AG04450 (cell line): ENCODE data around the gene NFYB. TPM values are rescaled to one million over a fixed set of nuclear protein-coding genes. Genes with fewer than 3 reads are reported as not detected.
"Not testable (repeated sequence)": the region's sequence is repeated elsewhere in the genome, so short reads cannot be mapped to it uniquely, and the experiment has no call there.

Source experiments
- CTCF ChIA-PET: fragments of 300-600, 350-600 bp; formaldehyde crosslinking; extraction: SDS; loops from one replicate; lab custom pipeline; 2022; ENCODE audit warnings: antibody characterized with exemption, inconsistent platforms; lab: Charles Lee
- POLR2A ChIA-PET: fragments of 350-600 bp; formaldehyde crosslinking; extraction: SDS; loops from one replicate; lab custom pipeline; 2021; ENCODE audit warnings: antibody characterized with exemption, inconsistent platforms; lab: Yijun Ruan, JAX
- DNase-seq: peaks from one replicate; pipeline ENCODE4 v3.0.0-alpha.2; 2011; ENCODE audit warnings: low read depth, low spot score
- H3K27ac ChIP-seq: one replicate; pipeline ENCODE4 v1.5.1; 2012; ENCODE audit warnings: low read depth, low read length, control low read depth
- H3K27me3 ChIP-seq: one replicate; pipeline ENCODE4 v1.6.0; 2012; ENCODE audit warnings: low read length; ENCODE audit not compliant: control insufficient read depth, insufficient read depth
- H3K4me3 ChIP-seq: 2 replicates; pipeline ENCODE4 v1.5.1; 2011; ENCODE audit warnings: mild to moderate bottlenecking, low read depth, low read length, control low read depth
- H3K9me3 ChIP-seq: 2 replicates; pipeline ENCODE4 v1.5.1; 2012; ENCODE audit warnings: low read length; ENCODE audit not compliant: control insufficient read depth, insufficient read depth
- CTCF ChIP-seq: IDR thresholded peaks from 2 replicates; pipeline ENCODE4 v1.5.1; 2011; ENCODE audit warnings: low read depth, low read length, control low read depth, inconsistent platforms
- polyA plus RNA-seq: library from polyadenylated mRNA; depleted of rRNA; stranded (reverse); fragments of >200 nt; gene quantifications from 2 replicates; pipeline ENCODE4 v1.2.3, GENCODE V29; 2011

The NFYB gene
- polyA plus RNA-seq, 1 experiment = 57.9 TPM

GRCh38 chr12:104167519-104168458, 29.8 kb upstream of the NFYB start:
- POLR2A ChIA-PET = no interaction called here
- CTCF ChIA-PET = interaction anchor here (0.7 to 1.6 kb wide), 2 partner anchors 10 to 30 kb away, joined by 4 to 17 read pairs; no protein-coding TSS in a partner anchor

DNA sequence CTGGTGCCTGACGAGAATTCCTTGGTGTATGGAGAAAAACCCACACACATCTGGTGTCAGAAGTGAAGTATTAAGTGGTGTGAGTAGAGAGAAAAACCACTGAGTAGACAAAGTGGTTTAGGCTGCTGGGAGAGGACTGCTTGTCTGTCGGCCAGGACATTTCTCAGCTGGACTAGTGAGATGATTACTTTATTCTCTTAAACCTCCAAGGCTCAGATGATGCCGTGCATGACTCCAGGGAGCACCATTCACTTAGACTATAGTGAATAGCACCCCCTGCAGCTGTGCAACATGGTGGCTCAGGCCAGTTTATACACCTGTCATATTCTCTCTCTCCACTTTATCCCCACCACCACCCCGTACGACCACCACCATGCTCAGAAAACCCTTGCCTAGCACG, 28.5 kb upstream of the NFYB start:
- Histone ChIP-seq H3K27me3 (no peaks in the 10 kb centered on the region), H3K4me3 (no peak overlapping the region), H3K9me3 (no peaks in the 10 kb centered on the region), H3K27ac (no peak overlapping the region)
- CTCF ChIA-PET = interaction anchor here (0.9 to 1.6 kb wide), 2 partner anchors 11 to 40 kb away, joined by 3 to 17 read pairs; no protein-coding TSS in a partner anchor
- TF ChIP-seq CTCF = peak; percentile 38
- DNase-seq = peak; percentile 49
- POLR2A ChIA-PET = interaction anchor here (0.6 kb wide), 1 partner anchor 15 kb away, joined by 6 read pairs; no protein-coding TSS in a partner anchor

More at GRCh38 chr12:104167519-104168458, 29.8 kb upstream of the NFYB start:
- no peak overlapping the region for H3K4me3 ChIP-seq
- H3K27me3 ChIP-seq = no peaks in the 10 kb centered on the region
- peaks cover 4% of the 10 kb centered on the region; the same call in 1 of the 2 replicates for H3K9me3 ChIP-seq
- no peak for TF ChIP-seq CTCF
- no peak overlapping the region for H3K27ac ChIP-seq
- DNase-seq = no peak

DNA sequence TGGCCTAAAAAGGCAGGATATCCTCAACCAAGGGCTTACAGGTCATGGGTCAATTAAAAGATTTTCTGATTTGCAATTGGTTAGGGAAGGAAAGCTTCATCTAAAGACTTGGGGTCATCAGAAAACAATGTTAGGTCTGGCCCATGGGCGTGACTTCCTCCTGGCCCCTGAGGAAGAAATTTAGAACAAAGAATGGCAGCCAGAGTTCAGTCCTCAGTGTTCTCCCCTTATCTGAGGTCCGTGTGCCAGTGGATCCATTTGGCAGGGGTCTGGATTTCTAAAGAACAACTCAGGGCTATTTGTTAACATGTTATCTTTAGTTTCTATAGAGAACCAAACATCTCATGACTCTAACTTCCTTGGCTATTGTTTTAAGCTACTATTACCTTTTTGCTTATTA, 27.8 kb upstream of the NFYB start:
- ChIA-PET POLR2A (no interaction called here), CTCF (interaction anchor here (0.9 to 1.6 kb wide), 2 partner anchors 12 to 39 kb away, joined by 3 to 17 read pairs; no protein-coding TSS in a partner anchor)
- no peak overlapping the region for H3K27ac ChIP-seq
- H3K27me3 ChIP-seq = no peaks in the 10 kb centered on the region
- no peak for TF ChIP-seq CTCF
- no peak overlapping the region for H3K4me3 ChIP-seq
- H3K9me3 ChIP-seq = no peaks in the 10 kb centered on the region
- no peak for DNase-seq

DNA sequence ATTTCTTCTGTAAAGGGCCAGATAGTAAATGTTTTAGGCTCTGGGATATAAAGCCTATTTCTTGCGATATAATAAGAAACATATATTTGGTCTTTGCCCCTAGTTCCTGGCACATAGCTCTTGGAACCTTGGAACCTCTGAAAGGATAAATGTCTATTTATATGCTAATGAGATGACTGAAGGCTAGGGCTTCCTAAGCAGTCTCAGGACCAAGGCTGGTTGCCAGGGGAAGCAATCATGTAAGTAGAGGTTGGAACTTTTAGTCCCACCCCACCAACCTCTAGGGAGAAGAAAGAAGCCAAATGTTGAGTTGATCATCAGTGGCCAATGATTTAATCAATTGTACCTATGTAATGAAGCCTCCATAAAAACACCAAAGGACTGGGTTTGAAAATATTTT, 26.6 kb upstream of the NFYB start:
- DNase-seq = no peak
- ChIA-PET POLR2A (no interaction called here), CTCF (interaction anchor here (0.7 kb wide), 1 partner anchor 28 kb away, joined by 5 read pairs; no protein-coding TSS in a partner anchor)
- H3K9me3 ChIP-seq = no peaks in the 10 kb centered on the region
- no peaks in the 10 kb centered on the region for H3K27me3 ChIP-seq
- no peak overlapping the region for H3K27ac ChIP-seq
- TF ChIP-seq CTCF = no peak
- H3K4me3 ChIP-seq = no peak overlapping the region

DNA sequence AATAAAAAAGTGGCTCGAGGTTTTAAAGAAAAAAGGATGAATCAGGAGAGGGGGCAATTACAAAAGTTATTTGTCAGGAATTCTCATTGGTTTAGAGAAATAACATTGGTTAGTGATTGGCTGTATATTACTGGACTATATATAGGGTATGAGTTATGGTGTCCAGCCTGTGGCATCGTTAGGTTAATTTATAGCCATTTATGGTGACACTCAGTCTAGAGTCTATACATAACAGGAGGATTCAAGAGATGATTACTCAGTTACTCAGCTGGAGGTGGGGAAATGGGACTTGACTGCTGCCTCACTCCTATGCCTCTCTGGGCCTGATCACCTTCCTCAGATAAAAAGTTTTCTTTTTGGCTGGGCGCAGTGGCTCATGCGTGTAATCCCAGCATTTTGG, 25.6 kb upstream of the NFYB start:
- no peak overlapping the region for H3K27ac ChIP-seq
- no peak for DNase-seq
- POLR2A ChIA-PET = no interaction called here
- no peak for TF ChIP-seq CTCF
- H3K4me3 ChIP-seq = no peak overlapping the region
- H3K27me3 ChIP-seq = no peaks in the 10 kb centered on the region
- no peaks in the 10 kb centered on the region for H3K9me3 ChIP-seq
- CTCF ChIA-PET = no interaction called here

GRCh38 chr12:104163028-104163427, 25.0 kb upstream of the NFYB start:
- H3K27me3 ChIP-seq, H3K9me3 ChIP-seq, H3K27ac ChIP-seq, DNase-seq, POLR2A ChIA-PET, CTCF ChIA-PET, H3K4me3 ChIP-seq: not testable (repeated sequence)
